DMS153 treated with DMSO at 0.1 percent for 48 hours (cell line): Measurements from ENCODE around the gene ADAMTSL1.

Experiments used
- DNase-seq: peaks from one replicate; lab custom pipeline; 2025; ENCODE audit not compliant: unreplicated experiment; lab: John Stamatoyannopoulos, UW

ADAMTSL1 gene, protein sequence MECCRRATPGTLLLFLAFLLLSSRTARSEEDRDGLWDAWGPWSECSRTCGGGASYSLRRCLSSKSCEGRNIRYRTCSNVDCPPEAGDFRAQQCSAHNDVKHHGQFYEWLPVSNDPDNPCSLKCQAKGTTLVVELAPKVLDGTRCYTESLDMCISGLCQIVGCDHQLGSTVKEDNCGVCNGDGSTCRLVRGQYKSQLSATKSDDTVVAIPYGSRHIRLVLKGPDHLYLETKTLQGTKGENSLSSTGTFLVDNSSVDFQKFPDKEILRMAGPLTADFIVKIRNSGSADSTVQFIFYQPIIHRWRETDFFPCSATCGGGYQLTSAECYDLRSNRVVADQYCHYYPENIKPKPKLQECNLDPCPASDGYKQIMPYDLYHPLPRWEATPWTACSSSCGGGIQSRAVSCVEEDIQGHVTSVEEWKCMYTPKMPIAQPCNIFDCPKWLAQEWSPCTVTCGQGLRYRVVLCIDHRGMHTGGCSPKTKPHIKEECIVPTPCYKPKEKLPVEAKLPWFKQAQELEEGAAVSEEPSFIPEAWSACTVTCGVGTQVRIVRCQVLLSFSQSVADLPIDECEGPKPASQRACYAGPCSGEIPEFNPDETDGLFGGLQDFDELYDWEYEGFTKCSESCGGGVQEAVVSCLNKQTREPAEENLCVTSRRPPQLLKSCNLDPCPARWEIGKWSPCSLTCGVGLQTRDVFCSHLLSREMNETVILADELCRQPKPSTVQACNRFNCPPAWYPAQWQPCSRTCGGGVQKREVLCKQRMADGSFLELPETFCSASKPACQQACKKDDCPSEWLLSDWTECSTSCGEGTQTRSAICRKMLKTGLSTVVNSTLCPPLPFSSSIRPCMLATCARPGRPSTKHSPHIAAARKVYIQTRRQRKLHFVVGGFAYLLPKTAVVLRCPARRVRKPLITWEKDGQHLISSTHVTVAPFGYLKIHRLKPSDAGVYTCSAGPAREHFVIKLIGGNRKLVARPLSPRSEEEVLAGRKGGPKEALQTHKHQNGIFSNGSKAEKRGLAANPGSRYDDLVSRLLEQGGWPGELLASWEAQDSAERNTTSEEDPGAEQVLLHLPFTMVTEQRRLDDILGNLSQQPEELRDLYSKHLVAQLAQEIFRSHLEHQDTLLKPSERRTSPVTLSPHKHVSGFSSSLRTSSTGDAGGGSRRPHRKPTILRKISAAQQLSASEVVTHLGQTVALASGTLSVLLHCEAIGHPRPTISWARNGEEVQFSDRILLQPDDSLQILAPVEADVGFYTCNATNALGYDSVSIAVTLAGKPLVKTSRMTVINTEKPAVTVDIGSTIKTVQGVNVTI (N-terminal part only)

DNA sequence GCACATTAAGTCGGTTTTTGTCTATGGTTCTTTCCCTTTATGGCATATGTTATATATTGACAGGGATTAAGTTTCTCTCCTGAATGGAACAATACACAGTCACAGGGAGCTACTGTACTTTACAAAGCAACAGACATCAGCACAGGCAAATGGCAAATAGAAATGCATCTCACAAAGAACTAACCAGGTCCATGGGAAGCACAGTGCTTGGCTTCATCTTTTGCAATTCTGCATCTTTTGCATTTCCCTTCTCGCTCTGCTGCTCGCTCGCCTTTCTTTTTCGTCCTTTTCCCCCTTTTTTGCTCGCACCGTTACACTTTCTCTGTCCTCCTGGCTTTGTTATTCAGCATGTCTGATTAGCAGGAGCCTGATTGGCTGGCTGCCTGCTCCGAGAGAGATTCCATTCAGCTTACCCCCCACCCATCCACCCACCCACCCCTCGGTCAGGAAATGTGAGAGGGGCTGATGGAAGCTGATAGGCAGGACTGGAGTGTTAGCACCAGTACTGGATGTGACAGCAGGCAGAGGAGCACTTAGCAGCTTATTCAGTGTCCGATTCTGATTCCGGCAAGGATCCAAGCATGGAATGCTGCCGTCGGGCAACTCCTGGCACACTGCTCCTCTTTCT lies at the start of gene ADAMTSL1:
Gene ADAMTSL1 (plus strand): TSS at position 502 of the 628 bp plus-strand sequence. CDS start 80 bp downstream, at position 582.
- peak; percentile 44 for DNase-seq

DNA sequence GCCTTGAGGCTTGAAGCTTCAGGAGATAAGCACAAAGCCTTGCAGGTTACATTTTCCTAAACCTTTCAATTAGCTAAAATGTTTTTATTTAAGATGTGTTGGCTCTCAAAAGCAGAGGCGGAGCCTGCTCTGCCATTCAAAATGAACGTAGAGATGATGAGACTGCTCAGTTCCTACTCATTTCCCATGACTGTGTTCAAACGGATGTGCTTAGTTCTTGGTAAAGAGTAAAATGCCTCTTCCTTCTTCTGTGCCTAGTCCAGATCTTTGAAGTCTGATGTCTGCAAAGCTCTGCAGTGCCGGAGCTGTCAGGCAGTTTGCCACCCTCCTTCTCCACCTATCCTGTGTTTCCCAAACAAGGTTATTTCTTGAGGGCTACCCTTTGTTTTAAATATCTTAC lies 46.3 kb upstream of the ADAMTSL1 start:
- no peak for DNase-seq

DNA sequence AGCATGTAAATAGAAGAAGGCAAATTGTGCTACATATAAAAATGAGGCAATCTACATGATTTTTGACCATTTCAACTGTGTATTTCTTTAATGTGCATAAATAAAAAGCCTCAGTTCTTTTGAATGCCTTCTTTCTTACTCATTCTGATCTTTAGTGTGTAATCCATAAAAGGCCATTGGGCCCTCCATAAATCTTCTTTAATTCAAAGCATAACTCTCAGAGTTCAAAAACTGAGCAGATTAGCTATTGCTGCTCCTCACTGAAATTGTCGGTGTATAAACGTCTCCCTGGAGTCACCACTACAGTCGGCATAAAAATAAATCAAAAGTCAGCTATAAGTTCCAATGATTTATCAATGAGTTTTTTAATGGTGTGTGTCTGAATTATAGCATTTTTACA lies 45.3 kb upstream of the ADAMTSL1 start:
- no peak for DNase-seq

DNA sequence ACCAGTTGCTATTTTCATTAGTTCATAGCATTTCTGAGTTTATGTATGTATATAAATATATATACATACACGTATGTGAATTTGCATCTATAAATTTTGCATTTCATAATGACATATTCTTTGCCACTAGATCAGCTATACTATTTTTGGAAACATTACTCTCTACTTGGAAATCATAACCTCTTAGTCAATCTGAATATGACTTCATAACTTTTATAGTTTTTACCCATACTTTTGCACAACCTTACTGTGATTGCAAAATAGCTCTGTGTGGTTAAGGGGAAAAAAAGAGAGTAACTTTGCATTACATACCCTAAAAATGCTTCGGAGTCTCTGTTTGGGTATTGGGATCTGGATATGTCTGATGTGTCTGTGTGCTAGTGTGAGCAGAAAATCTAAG lies 44.9 kb upstream of the ADAMTSL1 start:
- DNase-seq: no peak

DNA sequence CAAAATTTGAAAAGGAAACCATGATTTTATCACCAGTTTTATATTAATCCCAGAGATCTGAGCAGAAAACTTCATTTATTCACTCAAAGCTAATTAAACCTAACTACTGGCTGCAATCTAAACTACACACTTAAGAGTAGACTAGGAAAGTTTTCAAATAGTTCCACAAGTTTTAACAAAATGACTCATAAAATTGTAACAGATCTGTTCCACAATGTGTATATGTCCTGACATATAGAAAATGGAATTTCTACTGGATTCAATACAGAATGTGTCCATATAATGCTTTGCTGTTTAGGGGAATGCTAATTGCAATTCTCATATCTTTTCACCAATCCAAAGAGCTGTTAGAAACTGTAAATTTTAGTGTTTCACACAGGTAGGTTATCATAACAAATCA lies 40.3 kb upstream of the ADAMTSL1 start:
- no peak for DNase-seq

DNA sequence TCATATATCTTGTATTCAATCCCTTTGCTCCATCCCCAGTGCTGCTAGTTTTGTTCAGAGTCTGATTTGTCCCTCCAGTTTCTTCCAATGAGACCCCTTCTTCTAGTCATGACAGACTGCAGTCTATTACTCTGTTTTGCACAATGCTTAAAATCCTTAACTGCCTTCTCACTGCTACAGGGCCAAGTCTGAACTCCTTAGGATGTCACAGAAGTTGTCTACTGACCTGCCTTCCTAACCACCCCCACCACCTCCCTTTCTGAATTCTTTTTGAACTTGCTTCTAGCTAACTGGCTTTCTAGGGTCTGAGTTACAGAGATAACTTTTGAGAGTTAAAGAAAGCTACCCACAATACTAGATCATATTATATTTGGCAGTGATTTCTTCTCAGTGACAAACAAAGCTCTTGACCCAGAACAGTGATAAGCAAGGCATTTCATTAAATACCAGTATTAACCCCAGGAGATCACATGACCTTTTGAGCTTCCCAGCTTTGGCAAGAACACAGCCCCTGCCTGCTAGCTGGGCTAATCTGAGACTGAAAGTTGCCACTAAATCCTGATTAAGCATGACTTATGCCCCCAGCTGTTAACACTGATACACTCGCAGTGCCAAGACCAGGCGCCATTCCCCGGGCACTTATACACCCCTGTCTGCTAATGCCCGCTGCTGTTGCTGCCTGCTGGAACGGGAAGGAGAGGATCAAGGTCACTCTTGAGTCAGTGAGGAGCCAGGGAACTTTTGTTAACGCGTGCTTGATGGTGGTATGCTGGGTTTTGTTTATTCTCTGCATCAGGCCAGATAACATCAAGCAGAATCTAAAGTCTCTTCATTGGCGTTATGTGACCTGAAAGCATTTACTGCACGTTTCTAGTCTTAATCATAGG lies 36.4 kb upstream of the ADAMTSL1 start:
- DNase-seq: peak; percentile 13

DNA sequence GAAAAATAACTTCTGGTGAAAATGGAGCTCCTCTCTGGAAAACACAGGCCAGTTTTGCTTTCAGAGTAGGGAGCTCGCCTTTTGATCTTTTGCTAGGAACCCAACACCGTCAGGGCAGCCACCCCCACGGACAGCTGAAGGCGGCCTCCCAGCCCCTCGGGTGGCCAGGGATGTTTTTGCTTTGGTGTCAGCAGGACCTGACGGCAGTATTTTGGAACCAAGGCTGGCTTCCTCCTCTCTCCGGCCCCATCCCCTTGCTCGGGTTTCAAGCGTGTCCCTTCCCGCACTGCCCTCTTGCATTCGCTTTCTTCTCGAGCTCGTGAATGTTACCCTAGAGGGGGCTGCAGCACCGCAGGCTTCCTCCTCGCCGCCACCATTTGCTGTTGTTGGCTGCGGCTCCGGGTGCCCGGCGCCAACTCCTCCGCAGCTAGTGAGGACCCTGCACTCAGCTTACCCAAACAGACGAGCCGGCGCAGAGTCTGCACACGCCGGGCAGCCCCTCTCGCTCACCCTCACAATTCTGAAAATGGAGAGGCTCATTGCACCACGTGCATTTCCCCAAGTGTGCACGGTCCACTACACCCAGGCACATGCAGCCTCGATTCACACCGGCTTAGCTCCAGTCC lies 35.5 kb upstream of the ADAMTSL1 start:
- DNase-seq: no peak

DNA sequence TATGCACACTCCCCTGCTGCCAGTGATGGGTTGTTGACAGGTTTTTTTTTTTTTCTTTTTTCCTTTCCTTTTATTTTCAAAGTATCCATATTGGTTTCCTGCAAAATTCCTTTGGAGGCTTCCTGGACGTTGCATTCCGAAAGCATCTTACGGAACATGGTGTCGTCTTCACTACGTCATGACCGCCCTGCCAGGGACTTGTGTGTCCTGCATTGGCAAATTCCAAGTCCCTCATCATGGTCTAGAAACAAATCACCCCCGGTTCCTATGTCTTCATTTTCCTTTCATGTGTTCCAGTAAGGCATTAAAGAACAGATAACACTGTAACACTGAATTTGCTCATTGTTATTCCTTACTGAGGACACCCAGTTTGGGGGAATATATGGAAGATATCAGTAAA lies 35.0 kb upstream of the ADAMTSL1 start:
- no peak for DNase-seq

DNA sequence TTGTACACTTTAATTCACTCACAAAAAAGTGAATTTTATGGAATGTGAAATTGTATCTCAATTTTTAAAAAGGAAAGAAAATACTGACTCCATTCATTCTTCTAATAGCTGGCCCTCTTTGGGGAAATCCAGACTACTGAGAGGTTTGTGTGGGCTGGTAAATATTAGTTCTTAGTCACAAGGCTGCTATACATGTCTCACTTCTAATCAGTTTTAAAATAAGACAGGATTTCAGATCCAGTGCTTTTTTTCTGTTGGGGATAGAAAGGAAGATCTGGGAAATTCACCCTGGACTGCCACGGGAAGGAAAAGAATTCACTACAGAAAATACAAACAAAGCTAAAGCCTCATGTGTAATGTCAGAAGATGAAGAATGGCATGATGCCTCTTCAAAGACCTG lies 32.7 kb upstream of the ADAMTSL1 start:
- DNase-seq: no peak

DNA sequence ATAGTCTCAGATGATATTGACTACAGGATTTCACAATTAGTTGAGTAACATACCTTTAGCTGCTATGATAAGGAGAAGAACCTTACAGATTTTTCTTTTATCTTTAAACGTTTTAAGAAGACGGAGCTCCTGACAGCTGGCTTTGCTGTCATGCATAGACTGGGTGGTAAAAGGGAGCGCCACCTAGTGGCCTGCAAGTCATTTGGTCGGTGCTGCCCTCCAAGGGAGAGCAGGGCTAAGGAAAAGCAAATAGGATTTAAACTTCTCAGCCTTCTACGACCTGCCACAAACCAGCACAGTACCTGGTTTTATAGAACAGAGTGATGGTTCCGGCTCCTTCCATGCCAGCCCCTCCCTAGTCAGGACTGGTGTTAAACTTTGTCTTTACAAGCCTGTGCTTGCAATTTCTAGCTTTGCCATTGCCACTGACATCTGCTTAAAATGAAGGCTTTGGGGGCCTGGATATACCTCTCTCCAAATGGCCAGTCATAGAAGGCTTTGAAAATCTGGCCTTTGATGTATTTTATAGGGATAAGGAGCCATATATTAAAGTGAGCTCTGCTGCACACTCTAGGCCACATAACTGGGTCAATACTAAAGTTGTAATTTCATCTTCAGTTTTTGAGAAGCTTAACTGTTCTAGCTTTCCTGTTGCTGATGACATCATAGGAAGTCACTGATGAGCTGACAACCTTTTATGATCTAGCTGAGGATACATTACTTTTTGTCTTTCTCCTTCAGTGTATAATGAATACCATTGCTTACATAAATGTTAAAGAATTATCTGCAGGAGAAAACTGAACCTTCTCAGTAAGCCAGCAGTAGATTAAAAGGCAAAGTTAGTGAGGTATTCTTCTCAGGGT lies 31.1 kb upstream of the ADAMTSL1 start:
- DNase-seq: peak; percentile 75

DNA sequence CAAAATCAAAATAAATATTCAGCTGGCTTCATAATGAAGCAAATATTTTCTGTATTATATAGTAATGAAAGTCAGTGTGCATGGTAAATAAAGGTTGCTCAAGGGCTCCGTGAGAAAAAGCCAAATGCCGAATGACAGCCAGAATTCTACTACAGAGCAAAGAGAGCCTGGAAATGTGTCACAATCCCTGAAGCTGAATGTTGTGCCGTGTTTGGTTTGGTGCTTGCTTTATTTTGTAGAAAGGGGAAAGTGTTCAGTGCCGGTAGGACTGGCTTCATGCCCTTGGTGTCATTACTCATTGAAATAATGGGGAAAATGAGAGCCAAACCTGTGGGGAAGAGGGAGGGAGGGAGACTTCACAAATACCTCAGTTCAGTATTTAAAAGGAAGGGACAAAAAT lies 26.8 kb upstream of the ADAMTSL1 start:
- no peak for DNase-seq

DNA sequence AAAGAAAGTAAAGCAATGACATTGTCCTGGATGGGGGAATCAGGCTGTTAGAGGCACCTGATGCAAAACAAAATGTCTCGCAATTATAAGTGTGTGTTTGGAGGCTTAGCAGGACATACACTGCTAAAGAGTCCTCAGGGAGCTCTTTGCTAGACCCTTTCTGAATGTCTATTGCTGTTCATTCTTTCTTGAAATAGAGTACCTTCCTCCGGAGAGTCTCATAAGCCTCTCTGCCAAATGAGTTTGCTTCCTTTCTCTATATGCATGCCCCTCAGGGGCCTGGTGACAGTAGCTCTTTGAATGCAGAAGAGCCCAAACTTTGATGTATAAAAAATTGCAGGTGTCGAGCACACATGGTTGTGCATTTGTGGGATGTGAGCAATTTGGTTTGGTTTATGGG lies 26.4 kb upstream of the ADAMTSL1 start:
- no peak for DNase-seq

DNA sequence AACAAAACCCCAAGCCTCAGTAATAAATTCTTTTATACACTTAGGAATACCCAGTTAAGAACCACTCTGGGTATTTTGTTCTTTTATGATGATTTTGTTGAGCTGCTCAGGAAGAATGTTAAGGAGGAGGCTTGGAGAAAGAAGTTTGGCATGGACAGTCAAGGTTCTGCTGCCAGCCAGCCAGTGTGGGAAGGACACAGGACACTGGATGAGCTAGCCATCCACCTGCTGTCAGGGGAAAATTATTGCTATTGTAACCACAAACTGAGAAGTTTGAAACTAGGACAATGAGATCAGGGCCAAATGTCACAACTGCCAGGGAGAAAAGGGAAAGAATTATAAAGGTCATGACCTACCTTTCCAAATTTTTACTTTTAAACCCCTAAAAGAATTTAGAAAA lies 25.9 kb upstream of the ADAMTSL1 start:
- no peak for DNase-seq

DNA sequence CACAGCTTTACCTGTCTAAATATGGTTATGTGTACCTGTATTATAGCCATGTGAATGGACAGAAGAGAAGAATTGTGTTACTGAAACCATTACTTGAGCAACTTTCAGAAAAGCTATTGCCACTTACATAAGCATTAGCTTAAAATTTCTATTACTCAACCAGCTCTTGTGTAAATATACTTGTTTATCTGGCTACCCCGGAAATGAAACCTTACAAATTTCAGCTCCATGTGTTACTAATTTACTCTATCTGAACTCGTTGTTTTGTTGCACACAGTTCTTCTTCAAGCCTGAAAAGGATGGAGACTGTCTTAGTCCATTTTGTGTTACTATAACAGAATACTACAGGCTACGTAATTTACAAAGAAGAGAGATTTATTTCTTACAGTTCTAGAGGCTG lies 22.5 kb upstream of the ADAMTSL1 start:
- DNase-seq: no peak

DNA sequence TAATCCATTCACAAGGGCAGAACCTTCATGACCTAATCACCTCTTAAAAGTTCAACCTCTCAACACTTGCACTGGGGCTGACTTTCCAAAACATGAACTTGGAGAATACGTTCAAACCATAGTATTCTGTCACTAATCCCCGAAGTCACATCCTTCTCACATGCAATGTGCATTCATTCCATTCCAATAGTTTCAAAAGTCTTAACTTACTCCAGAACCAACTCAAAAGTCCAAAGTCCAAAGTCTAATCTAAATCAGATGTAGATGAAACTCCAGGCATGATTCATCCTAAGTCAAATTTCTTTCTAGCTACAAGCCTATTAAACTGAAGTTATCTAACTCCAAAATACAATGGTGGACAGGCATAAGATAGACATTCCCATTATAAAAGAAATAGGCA lies 21.7 kb upstream of the ADAMTSL1 start:
- DNase-seq: no peak

DNA sequence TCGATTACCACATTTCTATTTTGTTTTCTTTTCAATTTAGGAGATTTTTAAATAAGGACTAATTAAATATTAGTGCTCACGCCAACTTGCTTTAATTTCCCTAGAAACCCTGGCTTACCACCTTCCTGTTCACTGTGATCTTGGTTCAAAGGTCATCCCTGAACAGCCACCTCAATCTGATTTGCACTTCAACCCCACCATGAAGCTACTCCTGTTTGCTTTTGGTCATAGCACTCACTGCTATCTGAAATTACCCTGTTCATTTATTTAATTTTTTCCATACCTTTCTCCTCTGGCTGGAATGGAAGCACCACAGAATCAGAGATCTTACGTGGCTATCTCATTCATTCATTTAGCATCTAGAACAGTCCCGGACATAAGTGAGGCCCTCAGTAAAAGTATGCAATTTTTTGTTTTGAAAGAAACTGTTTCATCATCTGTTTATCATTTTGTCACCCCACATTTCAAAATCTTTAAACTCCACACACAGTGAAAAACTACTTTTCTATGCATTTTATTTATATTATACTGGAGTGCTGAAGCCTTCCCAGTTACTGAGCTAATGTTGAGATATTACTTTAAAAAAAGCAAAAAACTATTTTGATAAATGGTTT lies 17.2 kb upstream of the ADAMTSL1 start:
- DNase-seq: no peak

DNA sequence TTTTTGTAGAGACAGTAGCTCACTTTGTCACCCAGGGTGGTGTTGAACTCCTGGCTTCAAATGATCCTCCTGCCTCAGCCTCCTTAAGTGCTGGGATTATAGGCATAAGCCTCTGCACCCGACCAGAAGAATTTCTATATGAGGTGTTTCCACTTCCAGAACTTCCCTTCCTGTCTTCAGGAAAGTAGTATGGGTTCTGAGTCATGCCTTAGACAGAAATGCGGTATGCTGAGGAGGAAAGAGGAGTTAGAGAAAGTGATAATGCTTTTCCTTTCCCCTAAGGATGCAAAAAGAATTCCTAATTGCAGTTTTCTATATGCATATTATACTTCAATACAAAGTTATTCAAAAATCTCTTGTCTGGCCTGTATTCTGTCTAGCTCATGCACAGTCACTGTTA lies 16.4 kb upstream of the ADAMTSL1 start:
- no peak for DNase-seq

DNA sequence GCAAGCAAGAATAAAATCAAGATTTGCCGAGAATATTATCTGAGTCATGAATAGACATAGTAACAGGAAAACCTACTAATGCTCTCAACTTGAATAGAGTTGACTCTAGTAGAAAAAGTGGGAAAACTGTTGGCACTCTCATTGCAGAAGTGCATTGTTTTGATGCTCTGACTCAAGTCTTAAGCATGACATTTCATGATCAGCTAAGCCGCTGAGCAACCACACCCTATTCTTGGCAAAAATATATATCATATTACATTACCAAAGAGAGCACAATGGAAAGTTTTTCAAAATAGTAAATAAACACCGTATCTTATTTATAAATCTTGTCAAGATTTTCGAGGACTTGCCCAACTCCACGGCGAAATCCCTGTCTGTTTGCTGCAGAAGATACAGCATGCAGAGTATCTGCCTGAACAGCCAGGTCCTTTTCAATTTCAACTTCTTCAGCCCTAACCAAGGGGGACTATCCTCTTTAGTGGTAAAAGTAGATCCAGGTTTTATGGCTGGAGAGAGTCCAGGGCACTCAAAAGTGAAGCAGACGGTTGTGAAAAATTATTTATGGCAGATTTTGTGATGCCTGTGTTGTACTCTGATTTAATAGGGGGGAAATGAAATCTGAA lies 13.9 kb upstream of the ADAMTSL1 start:
- no peak for DNase-seq
